CD4-positive, alpha-beta memory T cell (primary cell): ENCODE data around the gene DDT. TPM values are rescaled to one million over a fixed set of nuclear protein-coding genes. Genes with fewer than 3 reads are reported as not detected.
"Not testable (repeated sequence)": the region's sequence is repeated elsewhere in the genome, so short reads cannot be mapped to it uniquely, and the experiment has no call there.

Experiments used
- CTCF ChIA-PET: fragments of 350-600 bp; sonication (Branson Sonifier 250); formaldehyde crosslinking; loops from one replicate; lab custom pipeline; 2021; ENCODE audit warnings: inconsistent platforms; ENCODE audit not compliant: partially characterized antibody; lab: Charles Lee
- POLR2A ChIA-PET: fragments of 350-600 bp; sonication (Branson Sonifier 250); formaldehyde crosslinking; loops from one replicate; lab custom pipeline; 2021; ENCODE audit not compliant: partially characterized antibody; lab: Charles Lee
- DNase-seq, 5 donors: peaks; one replicate each; pipeline versions ENCODE4 v3.0.0 to v3.0.0-alpha.2; 2020 to 2022; ENCODE audit warnings: mixed read lengths in 1 of 5
- H3K27ac ChIP-seq: one replicate; pipeline ENCODE4 v1.7.0; 2013; ENCODE audit warnings: low read depth, low read length
- H3K27me3 ChIP-seq: 2 replicates; pipeline ENCODE4 v1.7.0; 2013; ENCODE audit warnings: mild to moderate bottlenecking, low read length, moderate library complexity; ENCODE audit not compliant: insufficient read depth
- H3K36me3 ChIP-seq: 2 replicates; pipeline ENCODE4 v1.7.0; 2013; ENCODE audit warnings: mild to moderate bottlenecking, low read length, moderate library complexity; ENCODE audit not compliant: insufficient read depth
- H3K4me1 ChIP-seq: 2 replicates; pipeline ENCODE4 v1.7.0; 2013; ENCODE audit warnings: mild to moderate bottlenecking, low read length, moderate library complexity; ENCODE audit not compliant: insufficient read depth
- H3K4me3 ChIP-seq, 2 donors: one replicate each; pipeline ENCODE4 v1.7.0; 2013; ENCODE audit warnings: low read length in 2 of 2, mild to moderate bottlenecking in 1 of 2
- H3K9me3 ChIP-seq, 2 donors: one replicate each; pipeline ENCODE4 v1.7.0; 2013; ENCODE audit warnings: low read length in 2 of 2, control low read depth in 1 of 2; ENCODE audit not compliant: control insufficient read depth in 1 of 2
- H3K27ac Mint-ChIP-seq, 7 donors: one replicate each; pipeline ENCODE4 v1.8.0; 2020 to 2021; ENCODE audit warnings: mixed read lengths in 7 of 7, mild to moderate bottlenecking in 6 of 7, inconsistent platforms in 3 of 7, moderate library complexity in 3 of 7
- H3K27me3 Mint-ChIP-seq, 2 donors: one replicate each; pipeline ENCODE4 v1.8.0; 2020 to 2021; ENCODE audit warnings: mixed read lengths in 2 of 2
- H3K36me3 Mint-ChIP-seq, 2 donors: one replicate each; pipeline ENCODE4 v1.8.0; 2020 to 2021; ENCODE audit warnings: mixed read lengths in 2 of 2, inconsistent platforms in 1 of 2, mild to moderate bottlenecking in 1 of 2
- H3K4me1 Mint-ChIP-seq, 4 donors: one replicate each; pipeline ENCODE4 v1.8.0; 2020 to 2021; ENCODE audit warnings: mixed read lengths in 4 of 4, mild to moderate bottlenecking in 1 of 4
- H3K4me3 Mint-ChIP-seq, 8 donors: one replicate each; pipeline ENCODE4 v1.8.0; 2020 to 2021; ENCODE audit warnings: mixed read lengths in 8 of 8, mild to moderate bottlenecking in 7 of 8, moderate library complexity in 6 of 8, inconsistent platforms in 3 of 8
- H3K9me3 Mint-ChIP-seq, 8 donors: one replicate each; pipeline ENCODE4 v1.8.0; 2020 to 2021; ENCODE audit warnings: mixed read lengths in 8 of 8, mild to moderate bottlenecking in 5 of 8, inconsistent platforms in 3 of 8, moderate library complexity in 1 of 8
- intact Hi-C: fragments of 100-400 bp; cut with micrococcal nuclease; formaldehyde crosslinking; loops from one replicate; pipeline ENCODE4 v1.15.1; 2023
- polyA plus RNA-seq, 2 donors: library from polyadenylated mRNA; unstranded; fragments of 300-500 nt; fragmentation: Illumina TruSeq; gene quantifications; one replicate each; pipeline ENCODE4 v1.2.3, GENCODE V29; 2021
- total RNA-seq, 2 experiments: library from RNA; stranded (reverse); gene quantifications; one replicate each; pipeline ENCODE4 v1.2.3, GENCODE V29; 2021

Gene DDT
- total and polyA plus RNA-seq, 4 experiments from 2014 or later: 93.5 to 133 (median 100) TPM

DNA sequence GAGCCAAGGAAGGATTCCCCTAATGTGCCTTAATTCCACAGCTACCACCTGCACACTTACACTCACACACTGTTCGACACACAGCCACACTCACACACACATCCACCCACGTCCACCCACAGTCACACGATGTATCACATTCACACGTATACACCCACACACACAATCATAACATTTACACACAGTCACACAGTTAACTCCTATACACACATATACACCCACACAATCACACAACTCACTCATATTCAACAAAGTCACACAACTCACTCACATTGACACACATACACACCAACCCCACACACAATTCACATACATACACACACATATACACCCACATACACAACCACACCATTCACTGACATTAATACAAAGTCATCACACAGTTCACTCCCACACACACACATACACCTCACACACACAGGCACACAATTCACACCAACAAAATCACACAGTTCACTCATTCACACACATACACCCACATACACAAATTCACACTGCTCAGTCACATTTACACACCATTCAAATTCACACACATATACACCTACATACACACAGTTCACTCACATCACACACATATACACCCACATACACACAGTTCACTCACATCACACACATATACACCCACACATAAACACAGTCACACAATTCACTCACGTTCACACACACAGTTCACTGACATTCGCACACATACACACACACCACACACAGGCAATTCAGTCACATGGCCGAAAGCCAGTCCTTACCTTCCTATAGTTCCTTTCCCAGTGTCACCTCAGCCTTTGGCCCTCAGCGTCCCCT is 19.8 kb downstream of the DDT start:
- H3K4me1 Mint-ChIP-seq, H3K4me1 ChIP-seq, H3K9me3 ChIP-seq, H3K36me3 ChIP-seq, H3K4me3 ChIP-seq, H3K27me3 Mint-ChIP-seq, H3K27ac ChIP-seq, DNase-seq, POLR2A ChIA-PET, H3K27me3 ChIP-seq, CTCF ChIA-PET, H3K36me3 Mint-ChIP-seq, H3K9me3 Mint-ChIP-seq: not testable (repeated sequence)
- H3K4me3 Mint-ChIP-seq: peak overlapping the region in 1 of 8 donors; percentile 1
- intact Hi-C loops: loop anchor here (10.0 kb wide), 3 partner anchors 100 to 330 kb away; partner anchors contain the start of gene SLC2A11
- H3K27ac Mint-ChIP-seq: peak overlapping the region in 1 of 7 donors; percentile 43

GRCh38 chr22:23953485-23953884 is 20.8 kb downstream of the DDT start:
- intact Hi-C loops: loop anchor here (10.0 kb wide), 3 partner anchors 99 to 329 kb away; partner anchors contain the start of gene SLC2A11
- H3K4me1 Mint-ChIP-seq, H3K27me3 ChIP-seq, DNase-seq, H3K36me3 Mint-ChIP-seq, H3K9me3 Mint-ChIP-seq, H3K27me3 Mint-ChIP-seq, CTCF ChIA-PET, H3K9me3 ChIP-seq, POLR2A ChIA-PET, H3K36me3 ChIP-seq, H3K27ac Mint-ChIP-seq, H3K4me1 ChIP-seq, H3K4me3 ChIP-seq, H3K27ac ChIP-seq, H3K4me3 Mint-ChIP-seq: not testable (repeated sequence)

DNA sequence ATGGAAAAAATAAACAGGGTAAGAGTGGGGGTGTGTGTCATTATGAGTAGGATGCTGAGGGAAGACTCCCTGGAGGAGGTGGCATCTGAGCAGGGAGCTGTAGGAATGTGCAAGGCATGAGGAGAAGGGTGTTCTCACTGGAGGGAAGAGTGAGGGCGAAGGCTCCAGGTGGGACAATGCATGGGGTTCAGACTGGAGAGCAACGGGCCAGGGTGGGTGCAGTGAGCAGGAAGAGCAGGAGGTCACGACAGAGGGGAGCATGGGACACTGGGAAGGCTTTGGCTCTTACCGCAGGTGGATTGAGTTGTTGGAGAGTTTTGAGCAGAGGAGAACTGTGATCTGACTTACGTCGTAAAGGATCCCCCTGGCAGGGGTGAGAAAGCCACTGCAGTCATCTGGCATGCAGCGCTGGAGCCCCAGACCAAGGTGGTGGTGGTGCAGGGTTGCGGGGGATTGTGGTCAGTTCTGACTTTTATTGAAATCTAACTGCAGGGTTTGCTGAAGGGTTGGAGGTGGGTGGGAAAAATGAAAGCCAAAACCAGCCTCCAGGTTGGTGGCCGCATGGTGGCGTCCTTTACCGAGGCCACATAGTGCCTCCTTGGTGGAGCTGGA is 21.3 kb downstream of the DDT start:
- H3K4me1 ChIP-seq, H3K27me3 Mint-ChIP-seq, H3K4me1 Mint-ChIP-seq, H3K4me3 Mint-ChIP-seq, H3K27me3 ChIP-seq, POLR2A ChIA-PET, CTCF ChIA-PET, DNase-seq, H3K36me3 ChIP-seq, H3K27ac ChIP-seq, H3K9me3 Mint-ChIP-seq, H3K9me3 ChIP-seq, H3K36me3 Mint-ChIP-seq, H3K4me3 ChIP-seq: not testable (repeated sequence)
- intact Hi-C loops: loop anchor here (10.0 kb wide), 3 partner anchors 98 to 328 kb away; partner anchors contain the start of gene SLC2A11
- peak overlapping the region in 3 of 7 donors; percentile 19 to 36 (median 24) for H3K27ac Mint-ChIP-seq

DNA sequence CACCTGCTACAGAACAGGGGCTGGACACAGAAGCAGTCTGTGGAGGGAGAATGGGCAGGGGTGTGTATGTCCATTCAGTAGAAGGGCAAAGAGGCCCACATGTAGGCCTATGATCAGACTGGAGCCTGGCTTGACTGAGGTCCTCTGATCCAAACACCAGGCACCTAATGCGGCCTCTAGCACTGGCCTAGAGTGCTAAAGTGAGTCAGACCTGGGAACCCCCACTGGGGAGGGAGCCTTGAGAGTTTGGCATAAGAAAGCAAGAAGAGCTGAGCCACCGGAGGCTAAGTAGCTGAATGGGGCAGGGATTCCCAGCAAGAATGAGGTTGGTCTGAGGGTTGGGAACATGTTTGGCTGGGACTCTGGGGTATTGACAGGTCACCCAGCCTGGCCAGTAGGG is 22.9 kb downstream of the DDT start:
- H3K27ac Mint-ChIP-seq, H3K27me3 Mint-ChIP-seq, H3K27me3 ChIP-seq, H3K9me3 Mint-ChIP-seq, H3K9me3 ChIP-seq, H3K36me3 ChIP-seq, H3K27ac ChIP-seq, H3K36me3 Mint-ChIP-seq, H3K4me1 Mint-ChIP-seq, H3K4me3 Mint-ChIP-seq, H3K4me1 ChIP-seq, H3K4me3 ChIP-seq, DNase-seq, CTCF ChIA-PET, POLR2A ChIA-PET: not testable (repeated sequence)
- intact Hi-C loops: loop anchor here (10.0 kb wide), 3 partner anchors 97 to 327 kb away; partner anchors contain the start of gene SLC2A11

DNA sequence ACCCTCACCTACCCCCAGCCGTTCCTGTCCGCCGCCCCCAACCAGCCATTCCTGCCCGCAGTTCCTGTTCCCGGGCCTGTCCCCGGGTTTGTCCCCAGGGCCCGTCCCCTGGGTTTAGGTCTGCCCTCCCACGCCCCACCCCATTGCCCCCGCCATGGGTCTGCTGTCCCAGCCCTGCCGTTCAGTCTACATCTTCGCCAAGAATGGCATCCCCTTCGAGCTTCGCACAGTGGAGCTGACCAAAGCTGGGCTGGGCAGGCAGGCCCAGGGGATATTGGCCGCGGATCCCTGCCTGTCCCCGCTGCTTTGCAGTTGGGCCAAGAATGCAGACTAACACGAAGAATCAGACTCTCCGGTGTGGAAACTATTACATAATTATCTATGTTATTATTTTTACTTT is 24.5 kb downstream of the DDT start:
- H3K27me3 ChIP-seq, H3K4me3 Mint-ChIP-seq, H3K36me3 Mint-ChIP-seq, H3K9me3 ChIP-seq, POLR2A ChIA-PET, H3K4me1 Mint-ChIP-seq, H3K27ac ChIP-seq, DNase-seq, H3K27ac Mint-ChIP-seq, CTCF ChIA-PET, H3K27me3 Mint-ChIP-seq, H3K9me3 Mint-ChIP-seq, H3K36me3 ChIP-seq, H3K4me1 ChIP-seq, H3K4me3 ChIP-seq: not testable (repeated sequence)
- intact Hi-C loops: loop anchor here (10.0 kb wide), 3 partner anchors 95 to 325 kb away; partner anchors contain the start of gene SLC2A11

DNA sequence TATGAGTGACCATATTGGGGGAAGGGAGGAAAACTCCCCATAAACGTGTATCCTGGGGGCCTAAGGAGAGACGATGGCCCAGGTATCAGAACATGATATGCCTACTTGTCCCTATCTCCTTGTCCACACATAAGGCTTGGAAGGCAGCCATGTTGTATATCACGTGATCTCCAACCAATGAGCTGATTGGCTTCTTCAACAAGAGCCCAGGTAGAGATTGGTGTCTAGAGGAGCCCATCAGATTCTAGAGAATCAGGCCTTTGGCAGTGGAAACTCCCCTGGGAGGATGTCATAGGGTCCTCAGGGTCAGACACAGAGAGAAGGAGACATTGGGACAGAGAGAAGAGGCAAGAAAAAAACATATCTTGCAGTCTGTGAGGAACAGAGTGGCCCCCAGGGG is 26.9 kb downstream of the DDT start:
- H3K27me3 ChIP-seq, POLR2A ChIA-PET, H3K4me1 Mint-ChIP-seq, H3K27ac Mint-ChIP-seq, H3K9me3 ChIP-seq, H3K36me3 ChIP-seq, DNase-seq, H3K4me3 ChIP-seq, H3K4me3 Mint-ChIP-seq, H3K36me3 Mint-ChIP-seq, CTCF ChIA-PET, H3K27me3 Mint-ChIP-seq, H3K4me1 ChIP-seq, intact Hi-C loops, H3K27ac ChIP-seq, H3K9me3 Mint-ChIP-seq: not testable (repeated sequence)

GRCh38 chr22:23940166-23940565 is 34.1 kb downstream of the DDT start:
- CTCF ChIA-PET, H3K9me3 ChIP-seq, POLR2A ChIA-PET, H3K27me3 ChIP-seq, H3K36me3 Mint-ChIP-seq, DNase-seq, H3K4me1 ChIP-seq, H3K27me3 Mint-ChIP-seq, intact Hi-C loops, H3K36me3 ChIP-seq, H3K27ac ChIP-seq, H3K27ac Mint-ChIP-seq, H3K4me1 Mint-ChIP-seq, H3K4me3 ChIP-seq, H3K9me3 Mint-ChIP-seq, H3K4me3 Mint-ChIP-seq: not testable (repeated sequence)
